Hepatocyte (in vitro differentiated cells): Measurements from ENCODE around the gene SHLD2. TPM values are rescaled to one million over a fixed set of nuclear protein-coding genes. Genes with fewer than 3 reads are reported as not detected.
A peak's percentile ranks its signal among the peaks of the same experiment; 100 is the strongest.
"Not testable (repeated sequence)": the region's sequence is repeated elsewhere in the genome, so short reads cannot be mapped to it uniquely, and the experiment has no call there.

Experiments used
- DNase-seq: peaks from one replicate; pipeline ENCODE4 v3.0.0-alpha.2; 2016; ENCODE audit warnings: low spot score
- H2AFZ ChIP-seq: fragments of 200-600 bp; sonication (generic); 2 replicates; pipeline ENCODE4 v1.6.0; 2016; ENCODE audit warnings: antibody characterized with exemption, mild to moderate bottlenecking
- H3K27ac ChIP-seq: fragments of 200-600 bp; sonication (generic); 2 replicates; pipeline ENCODE4 v1.5.1; 2016; ENCODE audit warnings: mild to moderate bottlenecking
- H3K27me3 ChIP-seq: fragments of 200-600 bp; sonication (generic); 2 replicates; pipeline ENCODE4 v1.6.1; 2016
- H3K36me3 ChIP-seq: fragments of 200-600 bp; sonication (generic); replicated peaks from 2 replicates; pipeline ENCODE4 v1.5.1; 2016; ENCODE audit warnings: low read depth; ENCODE audit not compliant: insufficient read depth
- H3K4me1 ChIP-seq: fragments of 200-600 bp; sonication (generic); 2 replicates; pipeline ENCODE4 v1.5.1; 2016; ENCODE audit warnings: mild to moderate bottlenecking, moderate library complexity; ENCODE audit not compliant: insufficient read depth
- H3K4me2 ChIP-seq: fragments of 200-600 bp; sonication (generic); 2 replicates; pipeline ENCODE4 v1.6.0; 2016
- H3K4me3 ChIP-seq: fragments of 200-600 bp; sonication (generic); 2 replicates; pipeline ENCODE4 v1.5.1; 2016; ENCODE audit warnings: mild to moderate bottlenecking
- H3K79me2 ChIP-seq: fragments of 200-600 bp; sonication (generic); 2 replicates; pipeline ENCODE4 v1.6.0; 2017; ENCODE audit warnings: mild to moderate bottlenecking
- H3K9me2 ChIP-seq: fragments of 200-600 bp; sonication (generic); replicated peaks from 2 replicates; pipeline ENCODE4 v1.6.0; 2017; ENCODE audit warnings: mild to moderate bottlenecking; ENCODE audit not compliant: insufficient read depth
- H3K9me3 ChIP-seq: fragments of 200-600 bp; sonication (generic); 2 replicates; pipeline ENCODE4 v1.5.1; 2016; ENCODE audit warnings: low read depth, mild to moderate bottlenecking
- H4K20me1 ChIP-seq: fragments of 200-600 bp; sonication (generic); 2 replicates; pipeline ENCODE4 v1.6.0; 2016; ENCODE audit warnings: mild to moderate bottlenecking; ENCODE audit not compliant: insufficient read depth, poor library complexity, severe bottlenecking
- EZH2 ChIP-seq: fragments of 200-600 bp; sonication (generic); IDR thresholded peaks from 2 replicates; pipeline ENCODE4 v1.6.1; 2016; ENCODE audit warnings: antibody characterized with exemption, mild to moderate bottlenecking, borderline replicate concordance
- EZH2phosphoT487 ChIP-seq: fragments of 200-600 bp; sonication (generic); IDR thresholded peaks from one replicate; pipeline ENCODE4 v1.6.1; 2018; ENCODE audit warnings: antibody characterized with exemption, mild to moderate bottlenecking, low read depth, moderate library complexity; ENCODE audit not compliant: unreplicated experiment, severe bottlenecking
- WGBS: methylation state at CpG from one replicate; pipeline ENCODE4 v1.1.6; 2016; ENCODE audit warnings: low lambda C conversion rate; ENCODE audit errors: missing lambda C conversion rate; 5-methylcytosine and 5-hydroxymethylcytosine counted together
- polyA plus RNA-seq: library from polyadenylated mRNA; unstranded; fragments of >200 nt; fragmentation: Nextera tagmentation; extraction: Ambion mirVana; gene quantifications from 2 replicates; pipeline ENCODE4 v1.2.1, GENCODE V29; 2016
- total RNA-seq: library from RNA; depleted of rRNA; stranded (reverse); fragments of >200 nt; gene quantifications from 2 replicates; pipeline ENCODE4 v1.2.3, GENCODE V29; 2014
- TF ChIP-seq, protein P1 (sequence below): fragments of 200-600 bp; sonication (generic); IDR thresholded peaks from 2 replicates; pipeline ENCODE4 v1.5.1; 2016; ENCODE audit warnings: antibody characterized with exemption, mild to moderate bottlenecking; ENCODE audit not compliant: poor library complexity

Gene SHLD2
- total and polyA plus RNA-seq, 2 experiments from 2014 or later, result 22.9 to 44.5 TPM

DNA sequence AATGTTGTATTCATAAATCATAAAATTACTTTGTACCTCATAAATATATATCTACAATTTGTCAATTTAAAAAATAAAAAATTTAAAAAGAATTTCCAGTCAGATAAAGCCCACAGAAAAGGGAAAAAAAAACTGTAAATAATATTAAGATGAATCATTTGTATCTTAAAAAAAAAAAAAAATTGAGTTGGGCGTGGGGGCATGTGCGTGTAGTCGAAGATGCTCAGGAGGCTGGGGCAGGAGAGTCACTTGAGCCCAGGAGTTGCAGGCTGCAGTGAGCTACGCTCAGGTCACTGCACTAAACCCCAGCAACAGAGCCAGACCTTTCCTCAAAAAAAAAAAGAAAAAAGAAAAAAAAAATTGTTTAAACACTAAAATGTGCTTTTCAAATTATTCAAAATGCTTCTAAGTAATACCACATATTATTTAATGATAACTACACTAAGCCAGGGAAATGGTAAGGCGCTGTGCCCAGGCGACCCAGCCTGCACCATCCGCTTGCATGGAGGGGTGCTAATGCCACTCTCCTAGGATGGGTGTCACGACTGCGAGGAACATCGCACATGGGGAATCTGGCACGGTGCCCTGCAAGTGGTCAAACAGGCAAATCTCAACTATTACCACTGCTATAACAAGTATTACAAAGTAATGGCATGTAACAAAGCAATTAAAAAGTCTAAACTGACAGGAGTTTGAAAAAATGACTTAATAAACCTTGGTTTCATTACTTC is 15.7 kb upstream of the SHLD2 start:
- Histone ChIP-seq H3K27me3 (no peaks in the 10 kb centered on the region), H3K79me2 (peaks cover 57% of the 10 kb centered on the region), H4K20me1 (peaks cover 3% of the 10 kb centered on the region), H3K4me2 (no peak overlapping the region), H3K4me3 (no peak overlapping the region), H3K27ac (no peak overlapping the region), H3K4me1 (peaks cover 15% of the 10 kb centered on the region), H3K9me2 (no peaks in the 10 kb centered on the region), H3K36me3 (no peaks in the 10 kb centered on the region), H3K9me3 (no peaks in the 10 kb centered on the region), H2AFZ (no peak overlapping the region)
- DNase-seq, result no peak
- TF ChIP-seq EZH2phosphoT487 (no peak), EZH2 (no peak)
- TF ChIP-seq, protein P1, sequence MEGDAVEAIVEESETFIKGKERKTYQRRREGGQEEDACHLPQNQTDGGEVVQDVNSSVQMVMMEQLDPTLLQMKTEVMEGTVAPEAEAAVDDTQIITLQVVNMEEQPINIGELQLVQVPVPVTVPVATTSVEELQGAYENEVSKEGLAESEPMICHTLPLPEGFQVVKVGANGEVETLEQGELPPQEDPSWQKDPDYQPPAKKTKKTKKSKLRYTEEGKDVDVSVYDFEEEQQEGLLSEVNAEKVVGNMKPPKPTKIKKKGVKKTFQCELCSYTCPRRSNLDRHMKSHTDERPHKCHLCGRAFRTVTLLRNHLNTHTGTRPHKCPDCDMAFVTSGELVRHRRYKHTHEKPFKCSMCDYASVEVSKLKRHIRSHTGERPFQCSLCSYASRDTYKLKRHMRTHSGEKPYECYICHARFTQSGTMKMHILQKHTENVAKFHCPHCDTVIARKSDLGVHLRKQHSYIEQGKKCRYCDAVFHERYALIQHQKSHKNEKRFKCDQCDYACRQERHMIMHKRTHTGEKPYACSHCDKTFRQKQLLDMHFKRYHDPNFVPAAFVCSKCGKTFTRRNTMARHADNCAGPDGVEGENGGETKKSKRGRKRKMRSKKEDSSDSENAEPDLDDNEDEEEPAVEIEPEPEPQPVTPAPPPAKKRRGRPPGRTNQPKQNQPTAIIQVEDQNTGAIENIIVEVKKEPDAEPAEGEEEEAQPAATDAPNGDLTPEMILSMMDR, result no peak
- 86% methylated on average over 11 of the region's 11 CpGs for WGBS

DNA sequence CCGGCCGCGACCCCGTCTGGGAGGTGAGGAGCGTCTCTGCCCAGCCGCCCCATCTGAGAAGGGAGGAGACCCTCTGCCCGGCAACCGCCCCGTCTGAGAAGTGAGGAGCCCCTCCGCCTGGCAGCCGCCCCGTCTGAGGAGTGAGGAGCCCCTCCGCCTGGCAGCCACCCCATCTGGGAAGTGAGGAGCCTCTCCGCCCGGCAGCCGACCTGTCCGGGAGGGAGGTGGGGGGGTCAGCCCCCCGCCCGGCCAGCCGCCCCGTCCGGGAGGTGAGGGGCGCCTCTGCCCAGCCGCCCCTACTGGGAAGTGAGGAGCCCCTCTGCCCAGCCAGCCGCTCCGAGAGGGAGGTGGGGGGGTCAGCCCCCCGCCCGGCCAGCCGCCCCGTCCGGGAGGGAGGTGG is 14.4 kb upstream of the SHLD2 start:
- whole genome bisulfite sequencing, result 90% methylated on average over 2 of the region's 31 CpGs
- not testable (repeated sequence) for H3K4me2 ChIP-seq, H3K9me2 ChIP-seq, H3K9me3 ChIP-seq, H3K4me3 ChIP-seq, H3K36me3 ChIP-seq, DNase-seq, H4K20me1 ChIP-seq, H3K27ac ChIP-seq, H2AFZ ChIP-seq, H3K27me3 ChIP-seq
- Histone ChIP-seq H3K79me2 (peaks cover 59% of the 10 kb centered on the region), H3K4me1 (peaks cover 15% of the 10 kb centered on the region)

DNA sequence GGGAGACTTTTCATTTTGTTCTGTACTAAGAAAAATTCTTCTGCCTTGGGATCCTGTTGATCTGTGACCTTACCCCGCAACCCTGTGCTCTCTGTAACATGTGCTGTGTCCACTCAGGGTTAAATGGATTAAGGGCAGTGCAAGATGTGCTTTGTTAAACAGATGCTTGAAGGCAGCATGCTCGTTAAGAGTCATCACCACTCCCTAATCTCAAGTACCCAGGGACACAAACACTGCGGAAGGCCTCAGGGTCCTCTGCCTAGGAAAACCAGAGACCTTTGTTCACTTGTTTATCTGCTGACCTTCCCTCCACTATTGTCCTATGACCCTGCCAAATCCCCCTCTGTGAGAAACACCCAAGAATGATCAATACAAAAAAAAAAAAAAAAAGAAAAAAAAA is 13.4 kb upstream of the SHLD2 start:
- H3K36me3 ChIP-seq, H4K20me1 ChIP-seq, H2AFZ ChIP-seq, H3K4me3 ChIP-seq, H3K27me3 ChIP-seq, DNase-seq, H3K9me3 ChIP-seq, H3K9me2 ChIP-seq: not testable (repeated sequence)
- Histone ChIP-seq H3K4me2 (peak overlapping the region; percentile 3), H3K79me2 (peaks cover 66% of the 10 kb centered on the region), H3K4me1 (peaks cover 15% of the 10 kb centered on the region), H3K27ac (peak overlapping the region; percentile 60)
- WGBS, result 50% methylated on average over 1 of the region's 3 CpGs

DNA sequence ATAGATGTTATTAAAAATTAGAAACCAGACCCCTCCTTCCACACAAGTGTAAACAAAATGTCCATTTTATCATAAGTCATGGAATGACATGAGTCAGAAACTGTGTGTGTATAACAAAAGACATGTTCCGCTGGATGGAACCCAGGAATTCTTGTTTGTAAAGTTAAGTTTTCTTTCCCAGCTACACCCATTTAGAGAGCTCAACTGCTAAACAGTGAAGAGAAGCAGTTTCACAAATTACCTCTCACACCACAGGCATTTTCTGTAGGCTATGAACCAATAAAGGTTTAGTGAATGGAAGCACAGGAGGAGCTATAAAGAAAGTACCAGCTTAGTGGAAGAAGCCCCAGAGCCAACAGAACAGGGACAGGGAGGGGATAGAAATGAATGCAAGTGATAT is 12.8 kb upstream of the SHLD2 start:
- H3K36me3 ChIP-seq, H2AFZ ChIP-seq, H3K27me3 ChIP-seq, H3K9me3 ChIP-seq, DNase-seq, H3K9me2 ChIP-seq, H3K4me3 ChIP-seq: not testable (repeated sequence)
- Histone ChIP-seq H3K27ac (peak overlapping the region; percentile 60), H3K4me2 (peak overlapping the region; percentile 3), H3K79me2 (peaks cover 67% of the 10 kb centered on the region), H3K4me1 (peaks cover 15% of the 10 kb centered on the region), H4K20me1 (peaks cover 10% of the 10 kb centered on the region)
- 53% methylated on average over 1 of the region's 1 CpG for WGBS

DNA sequence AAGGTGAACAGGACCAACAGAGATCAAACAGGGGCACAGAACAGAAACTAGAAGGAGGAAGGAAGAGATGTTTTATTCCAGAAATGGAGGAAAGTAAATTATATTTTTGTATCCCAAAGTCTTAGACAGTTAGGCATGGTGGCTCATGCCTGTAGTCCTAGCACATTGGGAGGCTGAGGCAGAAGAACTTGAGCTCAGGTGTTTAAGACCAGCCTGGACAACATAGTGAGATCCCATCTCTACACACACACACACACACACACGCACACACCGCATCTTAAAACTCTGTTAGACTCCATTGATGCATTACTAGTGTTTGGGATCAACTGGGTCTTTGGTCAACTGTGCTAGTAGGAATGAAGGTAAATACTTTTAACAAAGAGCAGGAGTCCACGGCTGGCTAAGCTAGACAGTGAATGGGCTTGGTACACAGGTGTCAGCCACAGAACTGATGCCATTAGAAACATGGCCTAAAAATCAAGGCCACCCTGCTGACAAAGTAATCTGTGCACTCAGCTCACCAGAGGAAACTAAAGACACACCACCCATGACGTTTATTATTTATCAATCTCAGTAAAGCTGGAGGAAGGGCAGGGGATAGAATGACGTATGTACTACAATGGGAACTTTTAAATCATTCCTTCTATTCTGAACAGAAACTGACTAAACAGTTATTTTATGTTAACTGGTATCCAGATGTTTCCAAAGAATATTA is 11.3 kb upstream of the SHLD2 start:
- not testable (repeated sequence) for H3K36me3 ChIP-seq, H3K9me2 ChIP-seq, H3K9me3 ChIP-seq, H2AFZ ChIP-seq, H3K4me3 ChIP-seq, H3K27me3 ChIP-seq, DNase-seq
- H3K4me1 ChIP-seq, result peaks cover 15% of the 10 kb centered on the region
- 56% methylated on average over 5 of the region's 5 CpGs for whole genome bisulfite sequencing
- H3K4me2 ChIP-seq, result peak overlapping the region; percentile 5
- H4K20me1 ChIP-seq, result peaks cover 19% of the 10 kb centered on the region
- H3K79me2 ChIP-seq, result peaks cover 67% of the 10 kb centered on the region
- peak overlapping the region; percentile 60 for H3K27ac ChIP-seq

DNA sequence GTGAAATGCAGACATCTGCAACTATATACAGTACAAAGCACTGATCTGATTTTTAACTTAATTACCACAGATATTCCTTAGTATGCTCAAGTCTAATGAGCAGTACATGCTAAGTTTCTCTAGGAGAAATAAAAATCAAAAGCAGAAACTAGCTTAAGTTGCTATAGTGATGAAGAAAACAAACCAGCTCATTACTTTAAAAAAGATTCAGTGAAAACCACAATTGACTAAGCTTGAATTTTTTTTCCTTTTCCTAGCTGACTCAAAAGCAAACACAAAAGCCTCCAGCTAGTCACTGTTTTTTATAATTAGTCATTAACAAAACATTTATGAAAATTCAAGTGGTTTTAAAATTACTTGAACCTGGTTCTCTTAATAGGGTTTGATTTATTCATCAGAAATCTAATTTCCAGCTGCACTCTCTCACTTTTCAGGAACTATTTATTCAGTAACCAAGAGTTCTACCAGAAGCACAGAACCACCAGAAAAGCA is 10.7 kb upstream of the SHLD2 start:
- H3K36me3 ChIP-seq, H3K9me2 ChIP-seq, H3K27me3 ChIP-seq, DNase-seq, H3K9me3 ChIP-seq, H2AFZ ChIP-seq, H3K4me3 ChIP-seq: not testable (repeated sequence)
- peaks cover 67% of the 10 kb centered on the region for H3K79me2 ChIP-seq
- peaks cover 19% of the 10 kb centered on the region for H4K20me1 ChIP-seq
- H3K4me2 ChIP-seq, result peak overlapping the region; percentile 5
- H3K27ac ChIP-seq, result peak overlapping the region; percentile 60
- peaks cover 15% of the 10 kb centered on the region for H3K4me1 ChIP-seq
